AG09319 (cell line): ENCODE results near the gene PHF19.

Source experiments
- DNase-seq: peaks from one replicate; pipeline ENCODE4 v3.0.0-alpha.2; 2010; ENCODE audit warnings: low read depth; ENCODE audit errors: extremely low read depth
- CTCF ChIP-seq: IDR thresholded peaks from 2 replicates; pipeline ENCODE4 v1.5.1; 2011; ENCODE audit warnings: low read depth, mild to moderate bottlenecking, inconsistent platforms, low read length, moderate library complexity

Gene PHF19

GRCh38 chr9:120854596-120855327, 22.2 kb downstream of the PHF19 start:
- DNase-seq: no peak
- no peak for TF ChIP-seq CTCF

DNA sequence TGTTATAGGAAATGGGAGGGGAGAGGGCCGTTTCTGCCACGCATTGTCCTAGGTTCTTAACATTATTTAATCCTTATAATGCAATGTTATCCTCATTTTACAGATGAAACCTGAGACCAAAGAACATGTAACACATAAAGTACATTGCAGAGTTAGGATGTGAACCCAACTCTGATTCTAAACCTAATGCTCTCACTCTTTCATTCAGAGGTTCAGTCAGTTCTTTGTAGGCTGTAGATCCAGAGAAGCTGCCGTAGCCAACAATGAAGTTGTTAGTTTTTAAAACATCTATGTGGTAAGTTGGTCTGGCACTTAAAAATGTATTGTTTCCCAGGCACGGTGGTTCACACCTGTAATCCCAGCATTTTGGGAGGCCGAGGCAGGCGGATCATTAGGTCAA, 23.8 kb downstream of the PHF19 start:
- TF ChIP-seq CTCF: no peak
- no peak for DNase-seq

DNA sequence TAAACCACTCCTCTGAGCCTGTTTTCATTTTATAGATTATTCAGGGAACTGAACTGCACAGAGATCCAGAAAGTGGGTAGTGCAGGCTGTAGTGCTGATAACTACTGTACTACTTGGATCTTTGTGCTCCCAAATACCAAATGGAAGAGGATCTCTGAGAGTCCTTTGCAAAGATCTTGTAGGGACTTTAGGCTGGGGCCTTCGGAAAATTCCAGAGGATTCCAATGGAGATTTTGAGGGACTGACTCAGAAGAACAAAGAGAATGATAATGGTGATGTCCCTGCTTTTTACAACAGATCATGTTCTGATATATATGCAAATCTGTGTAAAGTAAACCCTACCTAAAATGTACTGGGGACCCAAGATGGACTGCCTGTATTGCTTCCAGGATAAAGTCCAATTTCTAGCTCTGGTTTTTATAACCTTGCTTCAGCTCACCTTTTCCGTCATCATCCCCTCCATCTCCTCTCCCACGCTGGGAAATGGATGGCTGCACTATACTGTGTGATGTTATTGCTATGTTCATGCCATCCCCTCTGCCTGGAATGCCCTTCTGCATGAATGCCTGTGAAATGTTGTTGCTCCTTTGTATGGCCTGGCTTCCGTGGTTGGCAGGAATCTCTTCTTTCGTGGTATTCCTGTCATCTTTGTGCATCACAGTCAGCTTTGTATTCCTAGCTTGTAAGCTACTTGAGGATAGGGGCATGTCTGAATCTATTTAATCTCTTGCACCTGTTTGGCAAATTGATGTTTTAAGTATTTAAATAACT, 24.6 kb downstream of the PHF19 start:
- DNase-seq: no peak
- no peak for TF ChIP-seq CTCF

DNA sequence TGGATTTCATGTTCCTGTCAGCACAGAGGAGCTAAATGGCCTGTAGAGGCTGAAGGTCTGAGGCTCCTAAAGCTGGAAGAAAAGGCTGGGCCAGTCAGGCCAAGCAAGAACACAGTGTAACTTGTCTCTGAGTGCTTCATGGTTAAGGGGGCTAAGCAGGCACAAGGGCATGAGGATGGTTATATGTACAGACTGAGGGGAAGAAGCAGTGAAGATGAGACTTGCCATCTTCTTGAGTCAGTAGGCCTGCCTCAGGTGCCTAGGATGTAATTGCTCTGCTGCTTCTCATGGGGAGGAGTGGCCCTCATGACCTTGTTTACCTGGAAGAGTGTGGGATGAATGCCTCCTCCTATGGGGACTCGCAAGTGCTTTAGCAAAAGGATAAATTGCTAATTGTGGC, 25.5 kb downstream of the PHF19 start:
- TF ChIP-seq CTCF: no peak
- no peak for DNase-seq

GRCh38 chr9:120850315-120850714, 26.7 kb downstream of the PHF19 start:
- no peak for TF ChIP-seq CTCF

DNA sequence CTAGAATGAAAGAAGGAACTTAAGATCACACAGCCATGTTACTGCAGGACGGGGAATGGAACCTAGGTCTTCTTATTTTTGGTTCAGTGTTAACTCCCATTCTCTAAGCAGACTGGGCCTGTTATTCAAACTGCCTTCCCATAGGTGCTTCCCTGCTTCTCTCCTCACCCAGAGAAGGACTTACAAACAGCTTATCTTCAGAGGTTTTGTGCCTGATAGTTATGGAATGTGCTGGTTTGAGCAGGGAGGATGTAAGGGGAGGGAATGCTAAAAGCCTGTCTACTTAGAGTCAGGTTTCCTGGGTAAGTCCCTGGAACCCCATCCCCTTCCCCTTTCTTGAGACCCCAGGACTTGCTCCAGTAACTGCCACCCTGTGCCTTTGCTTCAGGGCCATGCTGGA, 30.1 kb downstream of the PHF19 start:
- no peak for TF ChIP-seq CTCF
- no peak for DNase-seq

More at GRCh38 chr9:120850315-120850714, 26.7 kb downstream of the PHF19 start:
- DNase-seq: no peak

GRCh38 chr9:120846251-120846889, 30.6 kb downstream of the PHF19 start:
- no peak for DNase-seq
- no peak for TF ChIP-seq CTCF
